WTC11 (cell line): Measurements from ENCODE around the gene SLC35B3. TPM values are rescaled to one million over a fixed set of nuclear protein-coding genes. Genes with fewer than 3 reads are reported as not detected.

Source experiments
- ATAC-seq: fragments of 200-7000 bp; cut with Tn5 transposase; 2 replicates; pipeline ENCODE4 v1.10.0; 2021; ENCODE audit warnings: mild to moderate bottlenecking, moderate library complexity
- CTCF ChIA-PET: fragments of 300-600 bp; sonication (Branson Sonifier 250); formaldehyde crosslinking; loops from one replicate; lab custom pipeline; 2021; ENCODE audit warnings: antibody characterized with exemption; lab: Charles Lee
- POLR2A ChIA-PET: fragments of 350-600 bp; sonication (Branson Sonifier 250); formaldehyde crosslinking; loops from one replicate; lab custom pipeline; 2021; ENCODE audit warnings: antibody characterized with exemption; lab: Charles Lee
- DNase-seq: peaks from one replicate; pipeline ENCODE4 v3.0.0; 2021; ENCODE audit warnings: low spot score
- H3K27ac Mint-ChIP-seq: 2 replicates; pipeline ENCODE4 v1.8.0; 2021; ENCODE audit warnings: mixed read lengths
- H3K27me3 Mint-ChIP-seq: 2 replicates; pipeline ENCODE4 v1.8.0; 2021; ENCODE audit warnings: low read depth, mild to moderate bottlenecking, moderate library complexity, mixed read lengths
- H3K36me3 Mint-ChIP-seq: 2 replicates; pipeline ENCODE4 v1.8.0; 2021; ENCODE audit warnings: mixed read lengths
- H3K4me1 Mint-ChIP-seq: 2 replicates; pipeline ENCODE4 v1.8.0; 2022; ENCODE audit warnings: mixed read lengths
- H3K4me3 Mint-ChIP-seq: 2 replicates; pipeline ENCODE4 v1.8.0; 2021; ENCODE audit warnings: mild to moderate bottlenecking, moderate library complexity, mixed read lengths
- H3K9me3 Mint-ChIP-seq: 2 replicates; pipeline ENCODE4 v1.8.0; 2021; ENCODE audit warnings: mixed read lengths
- AR ChIP-seq: fragments of 250-450 bp; sonication (Bioruptor Pico); IDR thresholded peaks from 2 replicates; pipeline ENCODE4 v1.9.0; 2021; ENCODE audit warnings: mild to moderate bottlenecking
- ATF3 ChIP-seq: sonication (generic); formaldehyde crosslinking; conservative IDR thresholded peaks from 2 replicates; pipeline ENCODE4 v1.8.1; 2022; ENCODE audit warnings: mild to moderate bottlenecking, missing genetic modification reagents
- E2F4 ChIP-seq: sonication (generic); formaldehyde crosslinking; IDR thresholded peaks from 2 replicates; pipeline ENCODE4 v1.8.1; 2022; ENCODE audit warnings: low read depth, mild to moderate bottlenecking, moderate library complexity, missing genetic modification reagents, borderline replicate concordance
- EMX1 ChIP-seq: fragments of 250-450 bp; sonication (Bioruptor Pico); IDR thresholded peaks from 2 replicates; pipeline ENCODE4 v1.8.0; 2021; ENCODE audit warnings: mild to moderate bottlenecking
- ERG ChIP-seq: fragments of 250-450 bp; sonication (Bioruptor Pico); IDR thresholded peaks from 2 replicates; pipeline ENCODE4 v1.8.0; 2021; ENCODE audit warnings: mild to moderate bottlenecking
- ETV6 ChIP-seq: sonication (generic); formaldehyde crosslinking; IDR thresholded peaks from 2 replicates; pipeline ENCODE4 v1.8.1; 2022; ENCODE audit warnings: mild to moderate bottlenecking, missing genetic modification reagents
- GTF2I ChIP-seq: fragments of 250-450 bp; sonication (Bioruptor Pico); conservative IDR thresholded peaks from 2 replicates; pipeline ENCODE4 v1.4.0; 2021; ENCODE audit warnings: mild to moderate bottlenecking
- MLX ChIP-seq: sonication (generic); formaldehyde crosslinking; IDR thresholded peaks from 2 replicates; pipeline ENCODE4 v1.8.1; 2023; ENCODE audit warnings: mild to moderate bottlenecking, missing genetic modification reagents, moderate library complexity
- NFATC4 ChIP-seq: fragments of 250-450 bp; sonication (Bioruptor Pico); IDR thresholded peaks from 2 replicates; pipeline ENCODE4 v1.9.0; 2021; ENCODE audit warnings: mild to moderate bottlenecking
- NR1H2 ChIP-seq: sonication (generic); formaldehyde crosslinking; IDR thresholded peaks from 2 replicates; pipeline ENCODE4 v1.9.0; 2021; ENCODE audit warnings: mild to moderate bottlenecking, moderate library complexity, missing genetic modification reagents
- NR2C2 ChIP-seq: sonication (generic); formaldehyde crosslinking; IDR thresholded peaks from 2 replicates; pipeline ENCODE4 v1.8.0; 2022; ENCODE audit warnings: mild to moderate bottlenecking, missing genetic modification reagents
- NR3C1 ChIP-seq: sonication (generic); formaldehyde crosslinking; conservative IDR thresholded peaks from 2 replicates; pipeline ENCODE4 v1.8.1; 2023; ENCODE audit warnings: low read depth, mild to moderate bottlenecking, missing genetic modification reagents
- PRDM15 ChIP-seq: sonication (generic); formaldehyde crosslinking; IDR thresholded peaks from 2 replicates; pipeline ENCODE4 v1.8.0; 2022; ENCODE audit warnings: missing genetic modification reagents
- PRRX2 ChIP-seq: fragments of 250-450 bp; sonication (Bioruptor Pico); IDR thresholded peaks from 2 replicates; pipeline ENCODE4 v1.8.0; 2021; ENCODE audit warnings: mild to moderate bottlenecking
- RORB ChIP-seq: fragments of 250-450 bp; sonication (Bioruptor Pico); IDR thresholded peaks from 2 replicates; pipeline ENCODE4 v1.9.0; 2021; ENCODE audit warnings: mild to moderate bottlenecking
- STAT6 ChIP-seq: sonication (generic); formaldehyde crosslinking; conservative IDR thresholded peaks from 2 replicates; pipeline ENCODE4 v1.8.1; 2023; ENCODE audit warnings: mild to moderate bottlenecking, low read depth, missing genetic modification reagents, moderate library complexity
- TP53 ChIP-seq: sonication (generic); formaldehyde crosslinking; IDR thresholded peaks from 2 replicates; pipeline ENCODE4 v1.8.1; 2023; ENCODE audit warnings: mild to moderate bottlenecking, missing genetic modification reagents
- USF1 ChIP-seq: sonication (generic); formaldehyde crosslinking; IDR thresholded peaks from 2 replicates; pipeline ENCODE4 v1.8.0; 2022; ENCODE audit warnings: mild to moderate bottlenecking, missing genetic modification reagents
- ZNF232 ChIP-seq: sonication (generic); formaldehyde crosslinking; IDR thresholded peaks from 2 replicates; pipeline ENCODE4 v1.8.0; 2022; ENCODE audit warnings: mild to moderate bottlenecking, missing genetic modification reagents
- ZNF396 ChIP-seq: fragments of 250-450 bp; sonication (Bioruptor Pico); IDR thresholded peaks from 2 replicates; pipeline ENCODE4 v1.8.0; 2021; ENCODE audit warnings: mild to moderate bottlenecking, moderate library complexity, borderline replicate concordance
- ZNF416 ChIP-seq: fragments of 250-450 bp; sonication (Bioruptor Pico); IDR thresholded peaks from 2 replicates; pipeline ENCODE4 v1.9.0; 2021; ENCODE audit warnings: mild to moderate bottlenecking, inconsistent platforms
- total RNA-seq: library from RNA; stranded (reverse); gene quantifications from 3 replicates; pipeline ENCODE4 v1.2.3, GENCODE V29; 2021

The SLC35B3 gene
- total RNA-seq, 1 experiment from 2014 or later: 8.4 TPM

- TF ChIP-seq AR (CRISPR knock-in tag) (no peak), MLX (CRISPR knock-in tag) (no peak)
Measured at GRCh38 chr6:8483650-8484049, 48.3 kb upstream of the SLC35B3 start (continued).

GRCh38 chr6:8481727-8482126, 46.4 kb upstream of the SLC35B3 start:
- ATAC-seq: peak; percentile 99
- H3K9me3 Mint-ChIP-seq: peaks cover 3% of the 10 kb centered on the region; the same call in 1 of the 2 replicates

GRCh38 chr6:8478418-8478817, 43.1 kb upstream of the SLC35B3 start:
- H3K36me3 Mint-ChIP-seq: no peaks in the 10 kb centered on the region
- H3K4me3 Mint-ChIP-seq: no peak overlapping the region
- DNase-seq (no peak), ATAC-seq (no peak)
- H3K9me3 Mint-ChIP-seq: peaks cover 5% of the 10 kb centered on the region
- no peak overlapping the region for H3K27ac Mint-ChIP-seq
- POLR2A ChIA-PET: no interaction called here
- no peaks in the 10 kb centered on the region for H3K27me3 Mint-ChIP-seq
- CTCF ChIA-PET: no interaction called here
- H3K4me1 Mint-ChIP-seq: no peaks in the 10 kb centered on the region
- no peak for TF ChIP-seq NFATC4 (CRISPR knock-in tag)
- no peak for TF ChIP-seq USF1 (CRISPR knock-in tag)
- TF ChIP-seq ETV6: no peak
- no peak for TF ChIP-seq NR3C1 (CRISPR knock-in tag)
- TF ChIP-seq PRRX2 (CRISPR knock-in tag): no peak
- no peak for TF ChIP-seq ZNF416
- TF ChIP-seq ERG (CRISPR knock-in tag): no peak
- TF ChIP-seq GTF2I (CRISPR knock-in tag): no peak
- TF ChIP-seq ATF3 (CRISPR knock-in tag): no peak
- TF ChIP-seq PRDM15: no peak
- TF ChIP-seq EMX1 (CRISPR knock-in tag): no peak
- TF ChIP-seq STAT6 (CRISPR knock-in tag): no peak

More at GRCh38 chr6:8481727-8482126, 46.4 kb upstream of the SLC35B3 start:
- no peak overlapping the region for H3K4me3 Mint-ChIP-seq
- ChIA-PET CTCF (interaction anchor here (0.6 to 1.5 kb wide), 45 partner anchors 8 to 1984 kb away, joined by 3 to 18 read pairs (median 4); no protein-coding TSS in a partner anchor), POLR2A (interaction anchor here (1.0 kb wide), 1 partner anchor 19 kb away, joined by 3 read pairs; no protein-coding TSS in a partner anchor)
- no peaks in the 10 kb centered on the region for H3K27me3 Mint-ChIP-seq
- TF ChIP-seq TP53 (no peak), ATF3 (CRISPR knock-in tag) (no peak), ZNF232 (CRISPR knock-in tag) (no peak), ZNF396 (CRISPR knock-in tag) (no peak), NR1H2 (CRISPR knock-in tag) (no peak), NR2C2 (CRISPR knock-in tag) (no peak), RORB (CRISPR knock-in tag) (no peak), E2F4 (CRISPR knock-in tag) (no peak)
- TF ChIP-seq, all 79 proteins: peak for 0
- Mint-ChIP-seq H3K4me1 (no peaks in the 10 kb centered on the region), H3K36me3 (no peaks in the 10 kb centered on the region), H3K27ac (no peak overlapping the region)
- no peak for DNase-seq
